BLaER1 (cell line): ENCODE data around the gene CACNA1I.

ENCODE experiments used
- H3K27ac ChIP-seq: shearing (Covaris generic); formaldehyde crosslinking; 2 replicates; pipeline ENCODE4 v1.8.1; 2022
- H3K27me3 ChIP-seq: shearing (Covaris generic); formaldehyde crosslinking; 2 replicates; pipeline ENCODE4 v1.8.1; 2022
- H3K36me3 ChIP-seq: shearing (Covaris generic); formaldehyde crosslinking; 2 replicates; pipeline ENCODE4 v1.8.1; 2022
- H3K4me1 ChIP-seq: shearing (Covaris generic); formaldehyde crosslinking; 2 replicates; pipeline ENCODE4 v1.8.1; 2022
- H3K4me2 ChIP-seq: shearing (Covaris generic); formaldehyde crosslinking; 2 replicates; pipeline ENCODE4 v1.8.1; 2022
- H3K4me3 ChIP-seq: shearing (Covaris generic); formaldehyde crosslinking; 2 replicates; pipeline ENCODE4 v1.8.1; 2022
- H3K9ac ChIP-seq: shearing (Covaris generic); formaldehyde crosslinking; 2 replicates; pipeline ENCODE4 v1.8.1; 2022
- H3K9me3 ChIP-seq: shearing (Covaris generic); formaldehyde crosslinking; 2 replicates; pipeline ENCODE4 v1.8.1; 2022
- H4K20me1 ChIP-seq: shearing (Covaris generic); formaldehyde crosslinking; 2 replicates; pipeline ENCODE4 v1.8.1; 2022
- Cebpa-rat ChIP-seq: shearing (Covaris generic); IDR thresholded peaks from 2 replicates; pipeline ENCODE4 v1.8.1; 2022

The CACNA1I gene

GRCh38 chr22:39535357-39535725, 35.2 kb upstream of the CACNA1I start:
- Histone ChIP-seq H3K9ac (peak overlapping the region; percentile 30; the same call in 1 of the 2 replicates), H3K27me3 (no peaks in the 10 kb centered on the region), H4K20me1 (peaks cover 14% of the 10 kb centered on the region), H3K9me3 (no peaks in the 10 kb centered on the region), H3K36me3 (peaks cover 8% of the 10 kb centered on the region), H3K4me2 (peak overlapping the region; percentile 82), H3K4me1 (peaks cover 55% of the 10 kb centered on the region), H3K27ac (peak overlapping the region; percentile 27; the same call in 1 of the 2 replicates), H3K4me3 (no peak overlapping the region)
- TF ChIP-seq Cebpa-rat = no peak

- H3K27ac ChIP-seq = no peak overlapping the region
- no peak overlapping the region for H3K4me3 ChIP-seq
- H3K4me2 ChIP-seq = peak overlapping the region; percentile 82
- H4K20me1 ChIP-seq = peaks cover 8% of the 10 kb centered on the region
- peaks cover 49% of the 10 kb centered on the region for H3K4me1 ChIP-seq
- H3K9ac ChIP-seq = peak overlapping the region; percentile 30; the same call in 1 of the 2 replicates
- H3K36me3 ChIP-seq = peaks cover 4% of the 10 kb centered on the region; the same call in 1 of the 2 replicates
- no peaks in the 10 kb centered on the region for H3K27me3 ChIP-seq
- no peaks in the 10 kb centered on the region for H3K9me3 ChIP-seq
- TF ChIP-seq Cebpa-rat = no peak
Measured at GRCh38 chr22:39535831-39536449, 34.6 kb upstream of the CACNA1I start.

GRCh38 chr22:39536711-39537110, 33.8 kb upstream of the CACNA1I start:
- Histone ChIP-seq H4K20me1 (peaks cover under 1% of the 10 kb centered on the region), H3K36me3 (no peaks in the 10 kb centered on the region), H3K4me3 (no peak overlapping the region), H3K4me1 (peaks cover 41% of the 10 kb centered on the region), H3K9me3 (no peaks in the 10 kb centered on the region), H3K27ac (no peak overlapping the region), H3K4me2 (no peak overlapping the region), H3K9ac (no peak overlapping the region), H3K27me3 (no peaks in the 10 kb centered on the region)
- no peak for TF ChIP-seq Cebpa-rat

- Histone ChIP-seq H4K20me1 (no peaks in the 10 kb centered on the region), H3K4me1 (peaks cover 46% of the 10 kb centered on the region), H3K9me3 (no peaks in the 10 kb centered on the region), H3K27ac (no peak overlapping the region), H3K36me3 (no peaks in the 10 kb centered on the region), H3K27me3 (no peaks in the 10 kb centered on the region), H3K4me3 (no peak overlapping the region), H3K4me2 (peak overlapping the region; percentile 27; the same call in 1 of the 2 replicates), H3K9ac (no peak overlapping the region)
- TF ChIP-seq Cebpa-rat = no peak
Measured at GRCh38 chr22:39537975-39538374, 32.6 kb upstream of the CACNA1I start.

- Histone ChIP-seq H3K9ac (no peak overlapping the region), H3K27ac (no peak overlapping the region), H3K27me3 (no peaks in the 10 kb centered on the region), H3K4me1 (peaks cover 51% of the 10 kb centered on the region), H3K4me2 (peak overlapping the region; percentile 69), H3K36me3 (no peaks in the 10 kb centered on the region), H3K4me3 (no peak overlapping the region), H3K9me3 (no peaks in the 10 kb centered on the region), H4K20me1 (peaks cover 14% of the 10 kb centered on the region)
- no peak for TF ChIP-seq Cebpa-rat
Measured at GRCh38 chr22:39543095-39543494, 27.5 kb upstream of the CACNA1I start.

GRCh38 chr22:39545386-39546365, 24.9 kb upstream of the CACNA1I start:
- TF ChIP-seq Cebpa-rat = no peak
- H3K27ac ChIP-seq = no peak overlapping the region
- H3K36me3 ChIP-seq = no peaks in the 10 kb centered on the region
- no peaks in the 10 kb centered on the region for H3K9me3 ChIP-seq
- peaks cover 14% of the 10 kb centered on the region for H4K20me1 ChIP-seq
- no peaks in the 10 kb centered on the region for H3K27me3 ChIP-seq
- no peak overlapping the region for H3K4me3 ChIP-seq
- H3K9ac ChIP-seq = no peak overlapping the region
- peak overlapping the region; percentile 71 for H3K4me2 ChIP-seq
- peaks cover 59% of the 10 kb centered on the region for H3K4me1 ChIP-seq

- no peak overlapping the region for H3K27ac ChIP-seq
- H3K27me3 ChIP-seq = no peaks in the 10 kb centered on the region
- no peak overlapping the region for H3K4me3 ChIP-seq
- TF ChIP-seq Cebpa-rat = no peak
- H3K9ac ChIP-seq = no peak overlapping the region
- H3K36me3 ChIP-seq = no peaks in the 10 kb centered on the region
- H3K9me3 ChIP-seq = no peaks in the 10 kb centered on the region
- H3K4me1 ChIP-seq = peaks cover 67% of the 10 kb centered on the region
- H3K4me2 ChIP-seq = peak overlapping the region; percentile 71
- H4K20me1 ChIP-seq = peaks cover 14% of the 10 kb centered on the region
Measured at GRCh38 chr22:39546889-39547586, 23.5 kb upstream of the CACNA1I start.

GRCh38 chr22:39547587-39547947, 23.0 kb upstream of the CACNA1I start:
- H3K36me3 ChIP-seq = no peaks in the 10 kb centered on the region
- no peak for TF ChIP-seq Cebpa-rat
- no peak overlapping the region for H3K4me3 ChIP-seq
- peaks cover 66% of the 10 kb centered on the region for H3K4me1 ChIP-seq
- H3K27ac ChIP-seq = no peak overlapping the region
- H3K9ac ChIP-seq = no peak overlapping the region
- peaks cover 14% of the 10 kb centered on the region for H4K20me1 ChIP-seq
- H3K27me3 ChIP-seq = no peaks in the 10 kb centered on the region
- peak overlapping the region; percentile 71 for H3K4me2 ChIP-seq
- no peaks in the 10 kb centered on the region for H3K9me3 ChIP-seq

GRCh38 chr22:39553429-39553828, 17.1 kb upstream of the CACNA1I start:
- Histone ChIP-seq H3K27me3 (peaks cover 42% of the 10 kb centered on the region), H3K4me3 (no peak overlapping the region), H3K9ac (no peak overlapping the region), H3K9me3 (no peaks in the 10 kb centered on the region), H3K27ac (no peak overlapping the region), H3K4me1 (peaks cover 15% of the 10 kb centered on the region), H3K4me2 (no peak overlapping the region), H4K20me1 (peaks cover 15% of the 10 kb centered on the region; the same call in 1 of the 2 replicates), H3K36me3 (no peaks in the 10 kb centered on the region)
- TF ChIP-seq Cebpa-rat = no peak

GRCh38 chr22:39554151-39554550, 16.4 kb upstream of the CACNA1I start:
- H3K27me3 ChIP-seq = peaks cover 49% of the 10 kb centered on the region
- TF ChIP-seq Cebpa-rat = no peak

More at GRCh38 chr22:39554151-39554550, 16.4 kb upstream of the CACNA1I start:
- H4K20me1 ChIP-seq = peaks cover 21% of the 10 kb centered on the region; the same call in 1 of the 2 replicates
- peaks cover 11% of the 10 kb centered on the region for H3K4me1 ChIP-seq
- H3K36me3 ChIP-seq = no peaks in the 10 kb centered on the region
- no peak overlapping the region for H3K4me3 ChIP-seq
- no peak overlapping the region for H3K27ac ChIP-seq
- H3K9me3 ChIP-seq = no peaks in the 10 kb centered on the region
- no peak overlapping the region for H3K9ac ChIP-seq
- H3K4me2 ChIP-seq = no peak overlapping the region
